Neural crest cell (in vitro differentiated cells): Measurements from ENCODE around the gene F13A1. TPM values are rescaled to one million over a fixed set of nuclear protein-coding genes. Genes with fewer than 3 reads are reported as not detected.
A peak's percentile ranks its signal among the peaks of the same experiment; 100 is the strongest.

ENCODE experiments used
- DNase-seq: peaks from one replicate; pipeline ENCODE4 v3.0.0; 2021; ENCODE audit warnings: low read depth, mixed read lengths, low spot score
- H3K27ac Mint-ChIP-seq: one replicate; pipeline ENCODE4 v1.8.0; 2021; ENCODE audit warnings: mild to moderate bottlenecking, mixed read lengths; ENCODE audit not compliant: unreplicated experiment
- H3K27me3 Mint-ChIP-seq: 2 replicates; pipeline ENCODE4 v1.8.0; 2021; ENCODE audit warnings: low read depth, mild to moderate bottlenecking, mixed read lengths
- H3K36me3 Mint-ChIP-seq: 2 replicates; pipeline ENCODE4 v1.8.0; 2021; ENCODE audit warnings: low read depth, mild to moderate bottlenecking, mixed read lengths
- H3K4me1 Mint-ChIP-seq: 2 replicates; pipeline ENCODE4 v1.8.0; 2021; ENCODE audit warnings: mixed read lengths
- H3K4me3 Mint-ChIP-seq: one replicate; pipeline ENCODE4 v1.8.0; 2021; ENCODE audit warnings: mild to moderate bottlenecking, mixed read lengths
- H3K9me3 Mint-ChIP-seq: 2 replicates; pipeline ENCODE4 v1.8.0; 2021; ENCODE audit warnings: mixed read lengths
- CTCF ChIP-seq: fragments of 200-600 bp; sonication (generic); conservative IDR thresholded peaks from 2 replicates; pipeline ENCODE4 v1.5.0; 2021; ENCODE audit warnings: antibody characterized with exemption, mild to moderate bottlenecking
- total RNA-seq: library from RNA; stranded (reverse); gene quantifications from 2 replicates; pipeline ENCODE4 v1.2.1, GENCODE V29; 2021

Gene F13A1
- total RNA-seq, 1 donor from 2014 or later: 0.70 TPM

GRCh38 chr6:6221787-6222535 lies 98.5 kb downstream of the F13A1 start:
- H3K36me3 Mint-ChIP-seq: no peaks in the 10 kb centered on the region
- H3K4me3 Mint-ChIP-seq: no peak overlapping the region
- peak; percentile 47 for TF ChIP-seq CTCF
- no peak overlapping the region for H3K27ac Mint-ChIP-seq
- H3K27me3 Mint-ChIP-seq: peaks cover 3% of the 10 kb centered on the region
- peak; percentile 9 for DNase-seq
- H3K4me1 Mint-ChIP-seq: no peaks in the 10 kb centered on the region
- H3K9me3 Mint-ChIP-seq: peaks cover 3% of the 10 kb centered on the region

- Mint-ChIP-seq H3K27me3 (peaks cover 3% of the 10 kb centered on the region), H3K4me3 (no peak overlapping the region)
These were observed 99.7 kb downstream of the F13A1 start for GRCh38 chr6:6220718-6221117.

GRCh38 chr6:6219716-6220115 lies 100.7 kb downstream of the F13A1 start:
- DNase-seq: no peak
- Mint-ChIP-seq H3K36me3 (no peaks in the 10 kb centered on the region), H3K4me3 (no peak overlapping the region), H3K27me3 (peaks cover 3% of the 10 kb centered on the region), H3K27ac (no peak overlapping the region), H3K9me3 (no peaks in the 10 kb centered on the region), H3K4me1 (no peaks in the 10 kb centered on the region)
- no peak for TF ChIP-seq CTCF

More at GRCh38 chr6:6220718-6221117, 99.7 kb downstream of the F13A1 start:
- H3K36me3 Mint-ChIP-seq: no peaks in the 10 kb centered on the region
- no peak for DNase-seq
- no peaks in the 10 kb centered on the region for H3K4me1 Mint-ChIP-seq
- peak; percentile 53 for TF ChIP-seq CTCF
- H3K9me3 Mint-ChIP-seq: no peaks in the 10 kb centered on the region
- H3K27ac Mint-ChIP-seq: no peak overlapping the region

- Mint-ChIP-seq H3K9me3 (no peaks in the 10 kb centered on the region), H3K27me3 (peaks cover 3% of the 10 kb centered on the region), H3K4me1 (no peaks in the 10 kb centered on the region), H3K27ac (no peak overlapping the region), H3K36me3 (no peaks in the 10 kb centered on the region), H3K4me3 (no peak overlapping the region)
- no peak for TF ChIP-seq CTCF
- DNase-seq: no peak
These were observed 101.7 kb downstream of the F13A1 start for GRCh38 chr6:6218759-6219085.

- DNase-seq: no peak
- H3K36me3 Mint-ChIP-seq: no peaks in the 10 kb centered on the region
- H3K4me3 Mint-ChIP-seq: no peak overlapping the region
- no peak for TF ChIP-seq CTCF
- H3K27ac Mint-ChIP-seq: peak overlapping the region; percentile 51
- no peaks in the 10 kb centered on the region for H3K9me3 Mint-ChIP-seq
- H3K27me3 Mint-ChIP-seq: peaks cover 3% of the 10 kb centered on the region
- no peaks in the 10 kb centered on the region for H3K4me1 Mint-ChIP-seq
These were observed 102.4 kb downstream of the F13A1 start for GRCh38 chr6:6217855-6218758.
